SH-SY5Y (cell line): ENCODE measurements around the gene HS6ST2.

Experiments
- GATA2 ChIP-seq: IDR thresholded peaks from 2 replicates; pipeline ENCODE4 v1.6.1; 2011; ENCODE audit warnings: mild to moderate bottlenecking, low read depth, low read length
- GATA3 ChIP-seq: IDR thresholded peaks from 2 replicates; pipeline ENCODE4 v1.6.1; 2011; ENCODE audit warnings: low read depth, mild to moderate bottlenecking, low read length, moderate library complexity

GRCh38 chrX:132958091-132958703 lies at the start of gene HS6ST2:
- no peak for TF ChIP-seq GATA2
- TF ChIP-seq GATA3: no peak
